Lung (tissue), 12 donors: Measurements from ENCODE around the gene GNG12. TPM values are rescaled to one million over a fixed set of nuclear protein-coding genes. Genes with fewer than 3 reads are reported as not detected.

Experiments used
- ATAC-seq: fragments of 200-7000 bp; cut with Tn5 transposase; one replicate; pipeline ENCODE4 v1.9.1; 2020; ENCODE audit warnings: moderate number of reproducible peaks; ENCODE audit not compliant: insufficient read depth, low FRiP score
- DNase-seq, 3 donors: peaks; one replicate each; pipeline ENCODE4 v3.0.0-alpha.2; 2013 to 2017
- H3K27ac ChIP-seq, 2 donors: one replicate each; pipeline ENCODE4 v1.5.1; 2013; ENCODE audit warnings: mild to moderate bottlenecking in 2 of 2, moderate library complexity in 2 of 2, control low read depth in 1 of 2, inconsistent platforms in 1 of 2, low read depth in 1 of 2, low read length in 1 of 2
- H3K27me3 ChIP-seq, 3 donors: one replicate each; pipeline ENCODE4 v1.5.1; 2013; ENCODE audit warnings: low read length in 2 of 3; ENCODE audit not compliant: control insufficient read depth in 3 of 3, insufficient read depth in 3 of 3
- H3K36me3 ChIP-seq, 4 donors: one replicate each; pipeline ENCODE4 v1.5.1; 2013; ENCODE audit warnings: low read length in 4 of 4, mild to moderate bottlenecking in 1 of 4, moderate library complexity in 1 of 4; ENCODE audit not compliant: control insufficient read depth in 4 of 4, insufficient read depth in 4 of 4
- H3K4me1 ChIP-seq, 5 donors: one replicate each; pipeline ENCODE4 v1.5.1; 2013; ENCODE audit warnings: low read length in 5 of 5, mild to moderate bottlenecking in 2 of 5, moderate library complexity in 1 of 5; ENCODE audit not compliant: control insufficient read depth in 5 of 5, insufficient read depth in 5 of 5
- H3K4me3 ChIP-seq: one replicate; pipeline ENCODE4 v1.5.1; 2013; ENCODE audit warnings: mild to moderate bottlenecking, control low read depth, moderate library complexity
- H3K9ac ChIP-seq, 2 donors: one replicate each; pipeline ENCODE4 v1.5.1; 2013; ENCODE audit warnings: low read length in 2 of 2, control low read depth in 1 of 2; ENCODE audit not compliant: insufficient read depth in 1 of 2
- H3K9me3 ChIP-seq, 4 donors: one replicate each; pipeline ENCODE4 v1.5.1; 2013; ENCODE audit warnings: low read length in 3 of 4, mild to moderate bottlenecking in 1 of 4, moderate library complexity in 1 of 4; ENCODE audit not compliant: control insufficient read depth in 4 of 4, insufficient read depth in 3 of 4
- WGBS, 2 donors: extraction: QIAGEN DNeasy Blood & Tissue Kit; methylation state at CpG; one replicate each; pipeline ENCODE4 v1.1.7; 2013; 5-methylcytosine and 5-hydroxymethylcytosine counted together
- polyA plus RNA-seq, 2 donors: library from polyadenylated mRNA; stranded (reverse); fragments of 200-250 nt; gene quantifications; one replicate each; pipeline ENCODE4 v1.2.1, GENCODE V29; 2013
- total RNA-seq, 2 donors: library from RNA; depleted of rRNA in 1 of 2; stranded (reverse); fragments of >200 nt in 1 of 2; gene quantifications; one replicate each; pipeline ENCODE4 v1.2.1, GENCODE V29; 2014 to 2021
- TF ChIP-seq, protein P1 (sequence below): IDR thresholded peaks from 2 replicates; pipeline ENCODE4 v1.5.1; 2012; ENCODE audit warnings: mild to moderate bottlenecking; ENCODE audit errors: control extremely low read depth, extremely low read depth
- donor health status: control.
- donor health status: control.
- donor health status: Bipolar disorder and iron deficiency.
- donor health status: healthy.
- donor health status: DM: yes; HTN: yes; CAD: no.

Gene GNG12
- total and polyA plus RNA-seq, 4 donors = 14.0 to 68.4 (median 32.1) TPM

DNA sequence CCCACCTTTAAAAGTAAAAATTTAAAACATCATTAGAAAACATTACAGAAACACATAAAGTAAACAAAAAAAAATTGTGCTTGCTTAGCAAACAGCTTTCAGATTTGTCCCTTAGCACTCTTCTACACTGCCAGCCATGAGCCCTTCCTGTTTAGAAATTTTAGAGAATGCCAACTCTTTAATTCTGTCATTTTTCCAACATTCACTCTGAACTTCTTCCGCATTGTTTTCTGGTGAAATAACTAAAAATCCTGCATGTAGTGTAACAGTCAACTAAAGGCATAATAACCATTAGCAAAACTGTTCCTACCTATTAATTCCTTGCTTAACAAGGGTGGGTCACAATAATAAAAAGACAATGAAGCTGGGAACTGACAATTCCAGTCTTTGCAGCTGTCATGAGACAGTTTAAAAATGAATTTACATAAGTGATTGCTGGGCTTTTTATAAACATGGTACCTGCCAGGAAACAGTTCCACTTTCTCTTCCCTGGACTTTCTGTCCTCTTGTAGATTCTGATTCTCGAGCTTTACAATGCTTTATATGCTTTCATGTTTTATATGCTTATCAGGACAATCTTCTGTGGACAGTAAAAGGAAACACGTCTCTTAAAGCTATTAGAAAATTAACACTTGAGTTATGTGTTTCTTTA is 19.0 kb downstream of the GNG12 start:
- ATAC-seq = no peak
- no peaks in the 10 kb centered on the region for H3K27me3 ChIP-seq
- H3K36me3 ChIP-seq = no peaks in the 10 kb centered on the region
- H3K4me1 ChIP-seq = peaks cover 8 to 28% (median 14%) of the 10 kb centered on the region in 5 donors
- 24 to 45% methylated on average over 3 of the region's 3 CpGs for WGBS, 2 donors
- peak in 2 of 3 donors; percentile 89 for DNase-seq
- H3K9ac ChIP-seq = peak overlapping the region in 1 of 2 donors; percentile 8
- H3K9me3 ChIP-seq = peaks cover 0 to 2% (median 0%) of the 10 kb centered on the region in 4 donors
- no peak overlapping the region for H3K4me3 ChIP-seq
- TF ChIP-seq, protein P1, sequence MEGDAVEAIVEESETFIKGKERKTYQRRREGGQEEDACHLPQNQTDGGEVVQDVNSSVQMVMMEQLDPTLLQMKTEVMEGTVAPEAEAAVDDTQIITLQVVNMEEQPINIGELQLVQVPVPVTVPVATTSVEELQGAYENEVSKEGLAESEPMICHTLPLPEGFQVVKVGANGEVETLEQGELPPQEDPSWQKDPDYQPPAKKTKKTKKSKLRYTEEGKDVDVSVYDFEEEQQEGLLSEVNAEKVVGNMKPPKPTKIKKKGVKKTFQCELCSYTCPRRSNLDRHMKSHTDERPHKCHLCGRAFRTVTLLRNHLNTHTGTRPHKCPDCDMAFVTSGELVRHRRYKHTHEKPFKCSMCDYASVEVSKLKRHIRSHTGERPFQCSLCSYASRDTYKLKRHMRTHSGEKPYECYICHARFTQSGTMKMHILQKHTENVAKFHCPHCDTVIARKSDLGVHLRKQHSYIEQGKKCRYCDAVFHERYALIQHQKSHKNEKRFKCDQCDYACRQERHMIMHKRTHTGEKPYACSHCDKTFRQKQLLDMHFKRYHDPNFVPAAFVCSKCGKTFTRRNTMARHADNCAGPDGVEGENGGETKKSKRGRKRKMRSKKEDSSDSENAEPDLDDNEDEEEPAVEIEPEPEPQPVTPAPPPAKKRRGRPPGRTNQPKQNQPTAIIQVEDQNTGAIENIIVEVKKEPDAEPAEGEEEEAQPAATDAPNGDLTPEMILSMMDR = no peak
- no peak overlapping the region for H3K27ac ChIP-seq

DNA sequence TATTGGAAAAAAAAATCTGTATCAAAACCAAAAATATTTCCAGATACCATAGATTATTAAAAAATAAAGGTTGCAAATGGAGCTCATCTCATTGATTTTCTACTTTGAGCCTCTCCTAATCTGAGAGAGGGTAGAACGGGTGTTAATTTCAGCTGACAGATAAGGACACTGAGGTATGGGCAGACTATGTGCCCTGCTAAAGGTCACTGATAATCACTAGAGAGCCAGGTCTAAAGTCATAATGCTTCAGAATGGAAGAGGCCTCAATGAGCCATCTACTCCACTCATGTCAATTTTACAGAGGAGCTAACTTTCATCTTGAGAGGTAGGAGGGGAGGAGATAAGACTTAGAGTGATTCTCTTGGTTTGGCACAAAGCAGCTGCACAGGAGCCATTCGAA is 21.0 kb downstream of the GNG12 start:
- no peaks in the 10 kb centered on the region for H3K36me3 ChIP-seq
- H3K27me3 ChIP-seq = no peaks in the 10 kb centered on the region
- H3K27ac ChIP-seq = peak overlapping the region in 1 of 2 donors; percentile 38
- WGBS, 2 donors = 91% methylated on average over 2 of the region's 2 CpGs
- DNase-seq (no peak), ATAC-seq (no peak)
- H3K4me1 ChIP-seq = peaks cover 8 to 28% (median 14%) of the 10 kb centered on the region in 5 donors
- H3K9me3 ChIP-seq = peaks cover 0 to 2% (median 0%) of the 10 kb centered on the region in 4 donors
- TF ChIP-seq, protein P1 = no peak
- no peak overlapping the region for H3K4me3 ChIP-seq
- no peak overlapping the region for H3K9ac ChIP-seq

DNA sequence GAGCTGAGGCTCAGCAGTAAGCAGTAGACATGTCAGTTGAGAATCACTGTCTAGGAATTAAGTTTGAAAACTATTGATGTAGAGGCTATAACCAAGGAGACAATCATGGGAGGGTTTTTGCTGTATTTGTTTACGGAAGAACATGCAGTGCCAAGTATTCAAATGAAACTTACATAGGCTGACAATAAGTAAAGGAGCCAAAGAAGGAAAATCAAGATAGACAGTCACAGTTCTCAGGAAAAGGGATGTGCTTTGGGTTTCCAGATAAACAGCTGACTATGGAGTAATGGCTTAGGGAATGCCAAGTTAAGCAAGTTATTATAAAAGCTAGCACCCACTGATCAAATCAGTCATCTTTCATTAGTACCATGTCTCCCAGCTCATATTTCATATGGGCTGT is 21.5 kb downstream of the GNG12 start:
- H3K4me1 ChIP-seq = peaks cover 8 to 28% (median 14%) of the 10 kb centered on the region in 5 donors
- ATAC-seq (no peak), DNase-seq (peak in 2 of 3 donors; percentile 70 to 76)
- H3K36me3 ChIP-seq = no peaks in the 10 kb centered on the region
- H3K27me3 ChIP-seq = no peaks in the 10 kb centered on the region
- peaks cover 0 to 2% (median 0%) of the 10 kb centered on the region in 4 donors for H3K9me3 ChIP-seq
- WGBS, 2 donors = 62 to 65% methylated on average over 1 of the region's 1 CpG
- TF ChIP-seq, protein P1 = no peak
- H3K27ac ChIP-seq = no peak overlapping the region
- no peak overlapping the region for H3K4me3 ChIP-seq
- H3K9ac ChIP-seq = no peak overlapping the region
